HUES6 (cell line): Measurements from ENCODE around the gene NINJ1.

ENCODE experiments used
- H3K27ac ChIP-seq: 2 replicates; pipeline ENCODE4 v1.7.0; 2013; ENCODE audit warnings: low read depth, mild to moderate bottlenecking, low read length, inconsistent platforms
- H3K27me3 ChIP-seq: 2 replicates; pipeline ENCODE4 v1.6.1; 2013; ENCODE audit warnings: low read length; ENCODE audit not compliant: control insufficient read depth, insufficient read depth
- H3K36me3 ChIP-seq: 2 replicates; pipeline ENCODE4 v1.6.1; 2013; ENCODE audit warnings: low read length; ENCODE audit not compliant: control insufficient read depth, insufficient read depth
- H3K4me1 ChIP-seq: 2 replicates; pipeline ENCODE4 v1.6.1; 2013; ENCODE audit warnings: low read length; ENCODE audit not compliant: control insufficient read depth, insufficient read depth
- H3K4me3 ChIP-seq: 2 replicates; pipeline ENCODE4 v1.5.1; 2013; ENCODE audit warnings: low read depth, low read length
- H3K9ac ChIP-seq: one replicate; pipeline ENCODE4 v1.6.1; 2013; ENCODE audit warnings: mild to moderate bottlenecking, low read length
- H3K9me3 ChIP-seq: 2 replicates; pipeline ENCODE4 v1.6.1; 2013; ENCODE audit warnings: low read depth, low read length; ENCODE audit not compliant: control insufficient read depth, insufficient read depth

The NINJ1 gene

GRCh38 chr9:93089481-93089991, 44.5 kb downstream of the NINJ1 start:
- Histone ChIP-seq H3K9me3 (peaks cover 5% of the 10 kb centered on the region), H3K4me1 (peaks cover 2% of the 10 kb centered on the region; the same call in 1 of the 2 replicates), H3K27ac (no peak overlapping the region), H3K27me3 (no peaks in the 10 kb centered on the region), H3K36me3 (peaks cover 11% of the 10 kb centered on the region; the same call in 1 of the 2 replicates), H3K9ac (no peak overlapping the region), H3K4me3 (no peak overlapping the region)

GRCh38 chr9:93089024-93089423, 45.0 kb downstream of the NINJ1 start:
- peaks cover 5% of the 10 kb centered on the region for H3K9me3 ChIP-seq
- H3K4me3 ChIP-seq: no peak overlapping the region
- no peak overlapping the region for H3K27ac ChIP-seq
- H3K27me3 ChIP-seq: no peaks in the 10 kb centered on the region
- H3K36me3 ChIP-seq: peaks cover 12% of the 10 kb centered on the region; the same call in 1 of the 2 replicates
- no peaks in the 10 kb centered on the region for H3K4me1 ChIP-seq
- no peak overlapping the region for H3K9ac ChIP-seq

- Histone ChIP-seq H3K9me3 (peaks cover 5% of the 10 kb centered on the region), H3K36me3 (peaks cover 12% of the 10 kb centered on the region; the same call in 1 of the 2 replicates), H3K27ac (no peak overlapping the region), H3K9ac (no peak overlapping the region), H3K27me3 (no peaks in the 10 kb centered on the region), H3K4me3 (no peak overlapping the region), H3K4me1 (no peaks in the 10 kb centered on the region)
Observed at GRCh38 chr9:93088656-93089015, 45.4 kb downstream of the NINJ1 start.

- Histone ChIP-seq H3K36me3 (peaks cover 12% of the 10 kb centered on the region; the same call in 1 of the 2 replicates), H3K27me3 (no peaks in the 10 kb centered on the region), H3K4me1 (peaks cover 2% of the 10 kb centered on the region; the same call in 1 of the 2 replicates), H3K9me3 (peaks cover 5% of the 10 kb centered on the region), H3K4me3 (no peak overlapping the region), H3K27ac (no peak overlapping the region), H3K9ac (no peak overlapping the region)
Observed at GRCh38 chr9:93087971-93088655, 45.9 kb downstream of the NINJ1 start.

- Histone ChIP-seq H3K36me3 (peaks cover 12% of the 10 kb centered on the region; the same call in 1 of the 2 replicates), H3K4me3 (no peak overlapping the region), H3K4me1 (peaks cover 7% of the 10 kb centered on the region; the same call in 1 of the 2 replicates), H3K27ac (no peak overlapping the region), H3K27me3 (no peaks in the 10 kb centered on the region), H3K9ac (no peak overlapping the region), H3K9me3 (peaks cover 5% of the 10 kb centered on the region)
Observed at GRCh38 chr9:93086447-93087224, 47.4 kb downstream of the NINJ1 start.

- no peak overlapping the region for H3K9ac ChIP-seq
- H3K4me3 ChIP-seq: no peak overlapping the region
- H3K27ac ChIP-seq: no peak overlapping the region
- peaks cover 7% of the 10 kb centered on the region; the same call in 1 of the 2 replicates for H3K4me1 ChIP-seq
- H3K9me3 ChIP-seq: peaks cover 5% of the 10 kb centered on the region
- no peaks in the 10 kb centered on the region for H3K27me3 ChIP-seq
- peaks cover 12% of the 10 kb centered on the region; the same call in 1 of the 2 replicates for H3K36me3 ChIP-seq
Observed at GRCh38 chr9:93085676-93086075, 48.4 kb downstream of the NINJ1 start.

GRCh38 chr9:93084471-93084881, 49.6 kb downstream of the NINJ1 start:
- Histone ChIP-seq H3K4me1 (peaks cover 7% of the 10 kb centered on the region; the same call in 1 of the 2 replicates), H3K27ac (no peak overlapping the region), H3K27me3 (no peaks in the 10 kb centered on the region), H3K4me3 (no peak overlapping the region), H3K9ac (no peak overlapping the region), H3K9me3 (peaks cover 5% of the 10 kb centered on the region), H3K36me3 (peaks cover 12% of the 10 kb centered on the region; the same call in 1 of the 2 replicates)

- H3K27me3 ChIP-seq: no peaks in the 10 kb centered on the region
- peaks cover 12% of the 10 kb centered on the region; the same call in 1 of the 2 replicates for H3K36me3 ChIP-seq
- H3K9me3 ChIP-seq: peaks cover 5% of the 10 kb centered on the region
- peaks cover 7% of the 10 kb centered on the region; the same call in 1 of the 2 replicates for H3K4me1 ChIP-seq
- no peak overlapping the region for H3K9ac ChIP-seq
- H3K27ac ChIP-seq: no peak overlapping the region
- no peak overlapping the region for H3K4me3 ChIP-seq
Observed at GRCh38 chr9:93083592-93084470, 50.2 kb downstream of the NINJ1 start.

- no peaks in the 10 kb centered on the region for H3K27me3 ChIP-seq
- peaks cover 7% of the 10 kb centered on the region; the same call in 1 of the 2 replicates for H3K4me1 ChIP-seq
- H3K9me3 ChIP-seq: peaks cover 5% of the 10 kb centered on the region
- H3K9ac ChIP-seq: no peak overlapping the region
- H3K27ac ChIP-seq: no peak overlapping the region
- peaks cover 12% of the 10 kb centered on the region; the same call in 1 of the 2 replicates for H3K36me3 ChIP-seq
- H3K4me3 ChIP-seq: no peak overlapping the region
Observed at GRCh38 chr9:93082841-93083411, 51.1 kb downstream of the NINJ1 start.

GRCh38 chr9:93081931-93082330, 52.1 kb downstream of the NINJ1 start:
- H3K27ac ChIP-seq: no peak overlapping the region

More at GRCh38 chr9:93081931-93082330, 52.1 kb downstream of the NINJ1 start:
- H3K4me1 ChIP-seq: peaks cover 7% of the 10 kb centered on the region; the same call in 1 of the 2 replicates
- H3K4me3 ChIP-seq: no peak overlapping the region
- no peaks in the 10 kb centered on the region for H3K27me3 ChIP-seq
- no peak overlapping the region for H3K9ac ChIP-seq
- peaks cover 5% of the 10 kb centered on the region for H3K9me3 ChIP-seq
- peaks cover 12% of the 10 kb centered on the region; the same call in 1 of the 2 replicates for H3K36me3 ChIP-seq
